Effector memory CD8-positive, alpha-beta T cell (primary cell): Measurements from ENCODE around the gene SAMD5.

Source experiments
- ATAC-seq: fragments of 150-1000 bp; cut with Tn5 transposase; replicated peaks from 2 replicates; pipeline ENCODE4 v1.10.0; 2021; ENCODE audit warnings: mild to moderate bottlenecking, moderate library complexity
- DNase-seq, 3 experiments: peaks; one replicate each; pipeline ENCODE4 v3.0.0; 2021
- H3K27ac Mint-ChIP-seq, 2 donors: one replicate each; pipeline ENCODE4 v1.8.0; 2022; ENCODE audit warnings: mild to moderate bottlenecking in 2 of 2, mixed read lengths in 2 of 2, moderate library complexity in 2 of 2
- H3K27me3 Mint-ChIP-seq, 2 donors: one replicate each; pipeline ENCODE4 v1.8.0; 2022; ENCODE audit warnings: mixed read lengths in 2 of 2
- H3K36me3 Mint-ChIP-seq: one replicate; pipeline ENCODE4 v1.8.0; 2022; ENCODE audit warnings: mild to moderate bottlenecking, moderate library complexity, mixed read lengths; ENCODE audit not compliant: insufficient read depth
- H3K4me1 Mint-ChIP-seq, 2 donors: one replicate each; pipeline ENCODE4 v1.8.0; 2022; ENCODE audit warnings: low read depth in 2 of 2, mixed read lengths in 2 of 2
- H3K4me3 Mint-ChIP-seq, 2 donors: one replicate each; pipeline ENCODE4 v1.8.0; 2022; ENCODE audit warnings: mild to moderate bottlenecking in 2 of 2, mixed read lengths in 2 of 2, moderate library complexity in 2 of 2
- H3K9me3 Mint-ChIP-seq, 2 donors: one replicate each; pipeline ENCODE4 v1.8.0; 2022; ENCODE audit warnings: mixed read lengths in 2 of 2

SAMD5 gene

GRCh38 chr6:147508866-147509608, 547 bp downstream of the SAMD5 start:
- H3K27me3 Mint-ChIP-seq = peaks cover 45 to 68% of the 10 kb centered on the region in 2 donors
- DNase-seq = no peak
- ATAC-seq = no peak
- peaks cover 3 to 11% of the 10 kb centered on the region in 2 donors for H3K4me1 Mint-ChIP-seq
- no peaks in the 10 kb centered on the region for H3K36me3 Mint-ChIP-seq
- peak overlapping the region; percentile 53 to 58 for H3K4me3 Mint-ChIP-seq
- H3K27ac Mint-ChIP-seq = no peak overlapping the region
- H3K9me3 Mint-ChIP-seq = no peaks in the 10 kb centered on the region

GRCh38 chr6:147509891-147510290, 1.4 kb downstream of the SAMD5 start:
- DNase-seq = no peak
- Mint-ChIP-seq H3K36me3 (no peaks in the 10 kb centered on the region), H3K27me3 (peaks cover 42 to 64% of the 10 kb centered on the region in 2 donors), H3K9me3 (no peaks in the 10 kb centered on the region), H3K4me1 (peaks cover 3 to 11% of the 10 kb centered on the region in 2 donors), H3K4me3 (peak overlapping the region; percentile 53 to 58), H3K27ac (no peak overlapping the region)
- no peak for ATAC-seq

GRCh38 chr6:147510929-147511590, 2.6 kb downstream of the SAMD5 start:
- no peaks in the 10 kb centered on the region for H3K36me3 Mint-ChIP-seq
- H3K4me3 Mint-ChIP-seq = no peak overlapping the region
- ATAC-seq (no peak), DNase-seq (no peak)
- H3K27ac Mint-ChIP-seq = no peak overlapping the region
- H3K9me3 Mint-ChIP-seq = no peaks in the 10 kb centered on the region
- H3K27me3 Mint-ChIP-seq = peaks cover 30 to 53% of the 10 kb centered on the region in 2 donors
- H3K4me1 Mint-ChIP-seq = peaks cover 3 to 11% of the 10 kb centered on the region in 2 donors

GRCh38 chr6:147514831-147515230, 6.3 kb downstream of the SAMD5 start:
- H3K27ac Mint-ChIP-seq = no peak overlapping the region
- no peak overlapping the region for H3K4me3 Mint-ChIP-seq
- no peaks in the 10 kb centered on the region for H3K36me3 Mint-ChIP-seq
- DNase-seq (no peak), ATAC-seq (no peak)
- no peaks in the 10 kb centered on the region for H3K9me3 Mint-ChIP-seq
- peaks cover 13 to 15% of the 10 kb centered on the region in 2 donors for H3K27me3 Mint-ChIP-seq
- peaks cover 0 to 2% of the 10 kb centered on the region in 2 donors for H3K4me1 Mint-ChIP-seq

GRCh38 chr6:147515327-147515726, 6.8 kb downstream of the SAMD5 start:
- ATAC-seq (no peak), DNase-seq (no peak)
- H3K36me3 Mint-ChIP-seq = no peaks in the 10 kb centered on the region
- peaks cover 8 to 10% of the 10 kb centered on the region in 2 donors for H3K27me3 Mint-ChIP-seq
- H3K9me3 Mint-ChIP-seq = no peaks in the 10 kb centered on the region
- no peak overlapping the region for H3K27ac Mint-ChIP-seq
- no peak overlapping the region for H3K4me3 Mint-ChIP-seq
- no peaks in the 10 kb centered on the region for H3K4me1 Mint-ChIP-seq

GRCh38 chr6:147522597-147522996, 14.1 kb downstream of the SAMD5 start:
- ATAC-seq (no peak), DNase-seq (no peak)
- Mint-ChIP-seq H3K27me3 (peaks cover 0 to 29% of the 10 kb centered on the region in 2 donors), H3K27ac (no peak overlapping the region), H3K36me3 (no peaks in the 10 kb centered on the region), H3K4me3 (no peak overlapping the region), H3K9me3 (no peaks in the 10 kb centered on the region), H3K4me1 (no peaks in the 10 kb centered on the region)

- peaks cover 0 to 29% of the 10 kb centered on the region in 2 donors for H3K27me3 Mint-ChIP-seq
- H3K9me3 Mint-ChIP-seq = no peaks in the 10 kb centered on the region
- no peak overlapping the region for H3K4me3 Mint-ChIP-seq
- no peaks in the 10 kb centered on the region for H3K36me3 Mint-ChIP-seq
- no peaks in the 10 kb centered on the region for H3K4me1 Mint-ChIP-seq
- DNase-seq = no peak
- no peak overlapping the region for H3K27ac Mint-ChIP-seq
- ATAC-seq = no peak
Observed at GRCh38 chr6:147525519-147526209, 17.2 kb downstream of the SAMD5 start.

- no peaks in the 10 kb centered on the region for H3K9me3 Mint-ChIP-seq
- H3K27me3 Mint-ChIP-seq = peaks cover 0 to 29% of the 10 kb centered on the region in 2 donors
- no peak overlapping the region for H3K4me3 Mint-ChIP-seq
- no peak for DNase-seq
- H3K27ac Mint-ChIP-seq = no peak overlapping the region
- no peaks in the 10 kb centered on the region for H3K4me1 Mint-ChIP-seq
- ATAC-seq = no peak
- no peaks in the 10 kb centered on the region for H3K36me3 Mint-ChIP-seq
Observed at GRCh38 chr6:147527197-147527596, 18.7 kb downstream of the SAMD5 start.

GRCh38 chr6:147528511-147529145, 20.1 kb downstream of the SAMD5 start:
- Mint-ChIP-seq H3K4me1 (no peaks in the 10 kb centered on the region), H3K36me3 (no peaks in the 10 kb centered on the region), H3K9me3 (no peaks in the 10 kb centered on the region), H3K27ac (no peak overlapping the region), H3K4me3 (no peak overlapping the region), H3K27me3 (peaks cover 0 to 40% of the 10 kb centered on the region in 2 donors)
- DNase-seq (no peak), ATAC-seq (no peak)

GRCh38 chr6:147530132-147531060, 21.9 kb downstream of the SAMD5 start:
- Mint-ChIP-seq H3K27ac (no peak overlapping the region), H3K4me1 (no peaks in the 10 kb centered on the region), H3K36me3 (no peaks in the 10 kb centered on the region), H3K27me3 (peaks cover 0 to 35% of the 10 kb centered on the region in 2 donors), H3K4me3 (no peak overlapping the region), H3K9me3 (no peaks in the 10 kb centered on the region)
- ATAC-seq = no peak
- no peak for DNase-seq

GRCh38 chr6:147531321-147531720, 22.8 kb downstream of the SAMD5 start:
- Mint-ChIP-seq H3K4me3 (no peak overlapping the region), H3K27ac (no peak overlapping the region), H3K9me3 (no peaks in the 10 kb centered on the region), H3K4me1 (no peaks in the 10 kb centered on the region), H3K27me3 (peaks cover 0 to 26% of the 10 kb centered on the region in 2 donors), H3K36me3 (no peaks in the 10 kb centered on the region)
- ATAC-seq (no peak), DNase-seq (no peak)

GRCh38 chr6:147534116-147534860, 25.8 kb downstream of the SAMD5 start:
- H3K4me1 Mint-ChIP-seq = no peaks in the 10 kb centered on the region
- no peak overlapping the region for H3K27ac Mint-ChIP-seq
- peaks cover 0 to 20% of the 10 kb centered on the region in 2 donors for H3K27me3 Mint-ChIP-seq
- DNase-seq (no peak), ATAC-seq (no peak)
- no peaks in the 10 kb centered on the region for H3K36me3 Mint-ChIP-seq
- H3K9me3 Mint-ChIP-seq = no peaks in the 10 kb centered on the region
- no peak overlapping the region for H3K4me3 Mint-ChIP-seq
